GM18951 (cell line): ENCODE data around the gene INSRR.

ENCODE experiments used
- POLR2A ChIP-seq: IDR thresholded peaks from 4 replicates; pipeline ENCODE4 v1.6.1; 2011; ENCODE audit warnings: mild to moderate bottlenecking; ENCODE audit not compliant: insufficient read length, insufficient read depth; ENCODE audit errors: extremely low read depth
- in situ Hi-C: fragments of 300-500 bp; cut with MboI; formaldehyde crosslinking; loops from one replicate; pipeline ENCODE4 v1.12.0; 2022; ENCODE audit warnings: low sequenced_read_pairs, mixed read lengths, inconsistent platforms; ENCODE audit not compliant: unreplicated experiment

The INSRR gene

GRCh38 chr1:156846643-156847042 is 12.3 kb downstream of the INSRR start:
- in situ Hi-C loops = no loop called here
- no peak for TF ChIP-seq POLR2A

DNA sequence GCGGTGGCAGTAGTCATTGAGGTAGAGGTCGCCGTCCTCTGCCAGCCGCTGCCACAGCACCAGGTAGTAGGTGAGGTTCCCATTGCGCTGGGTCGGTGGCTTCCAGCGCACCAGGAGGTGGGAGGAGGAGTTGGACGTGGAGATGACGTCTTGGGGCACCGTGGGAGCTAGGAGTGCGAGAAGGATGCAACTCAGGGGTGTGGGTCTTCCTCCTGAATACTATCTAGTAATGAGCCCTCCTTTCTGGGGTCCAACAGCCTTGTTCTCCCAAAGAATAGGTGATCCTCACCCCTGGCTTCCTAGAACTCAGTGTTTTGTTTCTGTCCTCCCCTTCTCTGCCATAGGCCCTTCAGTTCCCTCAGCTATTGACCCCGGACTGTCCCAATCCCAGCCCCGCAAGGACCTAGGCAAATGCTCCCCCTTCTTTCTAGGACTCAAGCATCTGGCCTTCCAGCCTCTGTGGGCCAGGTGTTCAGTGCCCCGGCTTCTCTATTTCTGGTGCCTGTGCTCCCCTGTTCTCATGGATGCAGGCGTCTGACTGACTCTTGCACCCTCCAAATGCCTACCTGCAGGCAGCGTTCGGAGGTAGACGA is 12.9 kb downstream of the INSRR start:
- in situ Hi-C loops = no loop called here
- TF ChIP-seq POLR2A = no peak

- no peak for TF ChIP-seq POLR2A
- in situ Hi-C loops = no loop called here
These were observed 13.6 kb downstream of the INSRR start for GRCh38 chr1:156845055-156845952.

GRCh38 chr1:156844638-156845037 is 14.3 kb downstream of the INSRR start:
- no peak for TF ChIP-seq POLR2A
- in situ Hi-C loops = no loop called here

GRCh38 chr1:156844102-156844501 is 14.8 kb downstream of the INSRR start:
- in situ Hi-C loops = no loop called here
- TF ChIP-seq POLR2A = no peak

GRCh38 chr1:156842618-156843300 is 16.2 kb downstream of the INSRR start:
- no peak for TF ChIP-seq POLR2A
- in situ Hi-C loops = no loop called here

DNA sequence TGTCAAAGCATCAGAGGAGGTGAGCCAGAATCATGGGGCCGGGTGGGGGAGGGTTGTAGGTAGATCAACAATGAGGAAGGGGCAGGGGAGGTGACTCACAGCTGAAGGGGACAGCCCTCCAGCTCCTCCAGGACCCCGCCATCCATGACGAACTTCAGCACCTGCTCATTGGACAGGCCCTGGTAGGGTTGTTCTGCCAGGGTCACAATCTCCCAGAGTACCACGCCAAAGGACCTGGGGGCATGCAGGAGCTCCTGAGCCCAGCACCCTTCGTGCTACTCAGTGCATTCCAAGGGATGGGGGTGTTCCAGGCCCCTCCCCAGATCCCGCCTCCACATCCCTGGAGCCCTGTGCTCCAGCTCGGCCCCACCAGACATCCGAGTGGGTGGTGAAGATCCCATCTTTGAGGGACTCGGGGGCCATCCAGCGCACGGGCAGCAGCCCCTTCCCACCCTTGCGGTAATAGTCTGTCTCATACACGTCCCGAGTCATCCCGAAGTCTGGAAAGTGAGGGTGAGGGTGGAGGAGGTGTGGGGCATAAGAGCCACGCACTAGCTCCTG is 17.5 kb downstream of the INSRR start:
- TF ChIP-seq POLR2A = no peak
- in situ Hi-C loops = no loop called here

GRCh38 chr1:156840898-156841279 is 18.0 kb downstream of the INSRR start:
- in situ Hi-C loops = no loop called here
- no peak for TF ChIP-seq POLR2A

DNA sequence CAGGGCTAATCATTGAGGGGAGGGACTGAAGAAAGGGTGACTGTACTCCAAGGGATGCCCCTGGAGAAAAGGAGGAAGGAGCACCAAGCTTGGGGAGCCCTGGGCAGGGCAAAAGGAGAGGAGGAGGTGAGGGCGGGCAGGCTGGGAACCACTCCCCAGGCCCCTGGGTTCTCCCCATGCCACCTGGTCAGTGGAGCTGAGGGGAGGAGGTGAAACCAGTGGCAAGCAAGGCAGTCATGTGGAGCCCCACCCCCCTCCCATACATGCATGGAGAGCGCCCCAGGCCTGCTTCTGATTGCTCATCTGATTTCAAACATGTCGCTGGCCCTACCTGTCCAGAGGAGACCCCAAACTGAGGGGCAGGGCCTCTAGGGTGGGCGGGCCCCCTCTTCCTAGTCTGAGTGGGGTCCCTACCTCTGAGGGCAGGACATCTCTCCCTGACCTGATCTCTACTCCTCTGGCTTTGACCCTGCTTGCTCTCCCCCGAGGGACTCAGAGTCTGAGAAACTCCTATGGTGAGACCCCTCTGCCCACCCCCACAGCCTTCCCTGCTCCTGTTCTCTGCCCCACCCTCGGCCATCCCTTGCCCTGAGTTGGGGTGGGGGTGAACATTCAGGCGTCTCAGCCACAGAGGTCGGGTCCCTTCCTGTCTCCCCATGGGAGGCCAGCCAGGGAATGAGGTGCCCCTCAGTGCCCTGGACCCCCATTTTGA is 18.6 kb downstream of the INSRR start:
- no peak for TF ChIP-seq POLR2A
- in situ Hi-C loops = no loop called here

DNA sequence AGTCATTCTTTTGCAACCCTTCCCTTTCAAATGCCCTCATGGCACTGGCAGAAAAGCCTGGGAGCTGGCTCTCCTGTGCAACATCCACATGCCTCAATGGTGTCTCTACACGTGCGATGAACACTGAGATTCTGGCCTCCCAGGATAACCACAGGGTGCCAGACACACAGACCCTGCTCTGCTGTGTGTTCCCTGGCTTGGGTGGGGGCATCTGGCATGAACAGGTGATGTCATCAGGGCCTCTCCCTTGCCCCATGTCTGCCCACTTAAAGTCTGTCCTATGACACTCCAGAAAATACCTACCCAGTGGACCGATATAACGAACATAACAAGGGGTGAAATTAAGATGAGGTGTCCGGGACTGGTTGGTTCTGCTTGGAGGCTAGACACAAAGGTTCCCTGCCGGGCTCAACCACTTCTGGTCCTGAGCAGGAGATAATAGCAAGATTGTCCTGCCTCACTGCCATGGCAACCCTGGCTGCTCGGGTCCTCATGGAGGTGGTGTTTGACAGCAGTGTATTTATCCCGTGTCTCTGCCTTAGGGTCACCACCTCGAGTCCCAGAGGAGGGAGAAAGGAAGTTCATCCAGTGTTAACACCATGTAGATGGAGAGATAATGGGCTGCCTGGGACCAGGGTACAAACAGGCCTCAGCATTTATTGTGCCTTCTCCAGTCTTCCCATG is 19.3 kb downstream of the INSRR start:
- TF ChIP-seq POLR2A = no peak

GRCh38 chr1:156838972-156839371 is 19.9 kb downstream of the INSRR start:
- in situ Hi-C loops = no loop called here
- no peak for TF ChIP-seq POLR2A

More for the DNA sequence above, 19.3 kb downstream of the INSRR start:
- in situ Hi-C loops = no loop called here

GRCh38 chr1:156836892-156837291 is 22.0 kb downstream of the INSRR start:
- no peak for TF ChIP-seq POLR2A

DNA sequence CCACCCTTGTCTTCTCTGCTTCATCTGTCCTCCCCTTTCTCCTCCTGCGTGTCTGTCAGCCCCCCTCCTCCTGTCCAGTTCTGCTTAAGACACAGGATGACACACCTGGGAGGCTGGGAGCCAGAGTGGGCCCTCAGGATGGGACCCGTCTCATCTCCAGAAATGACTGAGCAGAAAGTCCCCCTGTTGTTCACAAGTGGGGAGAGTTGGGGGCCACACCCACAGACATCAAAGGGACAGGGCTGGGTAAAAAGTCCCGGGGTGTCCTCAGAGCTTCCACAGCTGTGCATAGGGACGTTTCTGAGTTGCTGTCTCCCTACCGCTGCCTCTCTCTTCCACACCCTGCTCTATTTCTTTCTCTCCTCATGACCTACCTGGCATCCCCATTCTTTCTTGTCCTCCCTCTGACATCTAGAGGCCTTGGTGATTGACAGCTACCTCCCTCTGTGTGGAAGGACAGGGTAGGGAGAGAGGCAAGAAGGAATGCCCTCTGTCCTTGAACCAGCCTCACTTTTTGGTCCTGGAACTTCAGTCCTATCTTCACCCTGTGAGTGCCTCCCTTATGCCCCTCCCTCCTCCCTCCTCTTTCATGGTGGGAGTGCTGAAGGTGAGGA is 22.8 kb downstream of the INSRR start:
- in situ Hi-C loops = no loop called here
- TF ChIP-seq POLR2A = no peak

More at GRCh38 chr1:156836892-156837291, 22.0 kb downstream of the INSRR start:
- in situ Hi-C loops = no loop called here
